ENCODE data around the gene IDH2. TPM values are rescaled to one million over a fixed set of nuclear protein-coding genes. Genes with fewer than 3 reads are reported as not detected.

Gene IDH2
- polyA plus RNA-seq, 1 donor (not counting 4 experiments of a cell fraction or from before 2014, with no cell fraction given): 27.9 TPM

- no peaks in the 10 kb centered on the region for H4K20me1 ChIP-seq (ENCODE audit: control insufficient read depth, extremely low read depth, insufficient read depth, low read length)
- peaks cover 38% of the 10 kb centered on the region for H3K4me1 ChIP-seq (ENCODE audit: control insufficient read depth, extremely low read depth, insufficient read depth, low read length)
- DNase-seq (ENCODE audit: low read depth, low spot score) (no peak), FAIRE-seq (no peak)
- no peak overlapping the region for H3K4me3 ChIP-seq (ENCODE audit: control insufficient read depth in 2 of 3, extremely low read depth in 1 of 3, insufficient read depth in 2 of 3, low read depth in 1 of 3, low read length in 3 of 3)
- dilution Hi-C loops (cut with MboI; ENCODE audit: extremely low pct_ligation_motif_present, low sequenced_read_pairs): no loop called here
- H3K79me2 ChIP-seq (ENCODE audit: control insufficient read depth, insufficient read depth, low read length): peaks cover 24% of the 10 kb centered on the region
- no peaks in the 10 kb centered on the region for H3K9me3 ChIP-seq (ENCODE audit: control insufficient read depth, low read depth, low read length)
- peaks cover 2 to 6% of the 10 kb centered on the region in 2 experiments for H3K36me3 ChIP-seq (ENCODE audit: control insufficient read depth in 2 of 2, extremely low read depth in 1 of 2, insufficient read depth in 2 of 2, low read length in 2 of 2)
- no peak for TF ChIP-seq EZH2 (IDR thresholded peaks at IDR 0.05; ENCODE audit: low read length)
- TF ChIP-seq CTCF (optimal IDR thresholded peaks at IDR 0.05 in 1 of 3, IDR thresholded peaks at IDR 0.05 in 1 of 3, conservative IDR thresholded peaks at IDR 0.05 in 1 of 3; ENCODE audit: extremely low read depth in 1 of 3, insufficient read depth in 2 of 3, low read length in 3 of 3): no peak
- H3K9ac ChIP-seq (ENCODE audit: control insufficient read depth, extremely low read depth, insufficient read depth, low read length): no peak overlapping the region
- no peak overlapping the region for H2AFZ ChIP-seq (ENCODE audit: control insufficient read depth, low read length)
- no peaks in the 10 kb centered on the region for H3K27me3 ChIP-seq (ENCODE audit: control insufficient read depth, extremely low read depth, insufficient read depth, low read length)
- H3K27ac ChIP-seq (ENCODE audit: control insufficient read depth, insufficient read depth, low read length): peak overlapping the region; percentile 10
- H3K9me1 ChIP-seq (ENCODE audit: control insufficient read depth, extremely low read depth, insufficient read depth, low read length): peaks cover 4% of the 10 kb centered on the region
- H3K4me2 ChIP-seq (ENCODE audit: control insufficient read depth, extremely low read depth, insufficient read depth, low read depth, low read length): no peak overlapping the region
Observed at GRCh38 chr15:90037961-90038631, 64.2 kb downstream of the IDH2 start.

GRCh38 chr15:90037511-90037860, 64.8 kb downstream of the IDH2 start:
- Histone ChIP-seq H3K4me1 (ENCODE audit: control insufficient read depth, extremely low read depth, insufficient read depth, low read length) (peaks cover 38% of the 10 kb centered on the region), H3K9ac (ENCODE audit: control insufficient read depth, extremely low read depth, insufficient read depth, low read length) (no peak overlapping the region), H3K79me2 (ENCODE audit: control insufficient read depth, insufficient read depth, low read length) (peaks cover 25% of the 10 kb centered on the region), H3K27ac (ENCODE audit: control insufficient read depth, insufficient read depth, low read length) (no peak overlapping the region), H3K9me3 (ENCODE audit: control insufficient read depth, low read depth, low read length) (no peaks in the 10 kb centered on the region), H3K27me3 (ENCODE audit: control insufficient read depth, extremely low read depth, insufficient read depth, low read length) (no peaks in the 10 kb centered on the region), H3K36me3 (ENCODE audit: control insufficient read depth in 2 of 2, extremely low read depth in 1 of 2, insufficient read depth in 2 of 2, low read length in 2 of 2) (peaks cover 2 to 4% of the 10 kb centered on the region in 2 experiments), H2AFZ (ENCODE audit: control insufficient read depth, low read length) (no peak overlapping the region), H4K20me1 (ENCODE audit: control insufficient read depth, extremely low read depth, insufficient read depth, low read length) (no peaks in the 10 kb centered on the region), H3K9me1 (ENCODE audit: control insufficient read depth, extremely low read depth, insufficient read depth, low read length) (peaks cover 4% of the 10 kb centered on the region), H3K4me2 (ENCODE audit: control insufficient read depth, extremely low read depth, insufficient read depth, low read depth, low read length) (no peak overlapping the region), H3K4me3 (ENCODE audit: control insufficient read depth in 2 of 3, extremely low read depth in 1 of 3, insufficient read depth in 2 of 3, low read depth in 1 of 3, low read length in 3 of 3) (no peak overlapping the region)
- no peak for DNase-seq (ENCODE audit: low read depth, low spot score)
- dilution Hi-C loops (cut with MboI; ENCODE audit: extremely low pct_ligation_motif_present, low sequenced_read_pairs): no loop called here
- TF ChIP-seq EZH2 (IDR thresholded peaks at IDR 0.05; ENCODE audit: low read length) (no peak), CTCF (optimal IDR thresholded peaks at IDR 0.05 in 1 of 3, IDR thresholded peaks at IDR 0.05 in 1 of 3, conservative IDR thresholded peaks at IDR 0.05 in 1 of 3; ENCODE audit: extremely low read depth in 1 of 3, insufficient read depth in 2 of 3, low read length in 3 of 3) (no peak)
- FAIRE-seq: no peak
